Mesendoderm (in vitro differentiated cells): Measurements from ENCODE around the gene CD247.

ENCODE experiments used
- DNase-seq: peaks from one replicate; pipeline ENCODE4 v3.0.0; 2013
- H2AK5ac ChIP-seq: 2 replicates; pipeline ENCODE4 v1.6.1; 2013; ENCODE audit warnings: low read length, inconsistent platforms
- H2BK120ac ChIP-seq: 2 replicates; pipeline ENCODE4 v1.6.1; 2013; ENCODE audit warnings: low read depth, mild to moderate bottlenecking, low read length, moderate library complexity, mixed read lengths
- H2BK15ac ChIP-seq: replicated peaks from 2 replicates; pipeline ENCODE4 v1.6.1; 2013; ENCODE audit warnings: low read depth, mild to moderate bottlenecking, moderate library complexity
- H2BK5ac ChIP-seq: 2 replicates; pipeline ENCODE4 v1.6.1; 2013; ENCODE audit warnings: low read length, inconsistent platforms
- H3K18ac ChIP-seq: 2 replicates; pipeline ENCODE4 v1.6.1; 2013; ENCODE audit warnings: mild to moderate bottlenecking, low read length, mixed read lengths
- H3K23ac ChIP-seq: one replicate; pipeline ENCODE4 v1.6.1; 2013; ENCODE audit warnings: low read length
- H3K27ac ChIP-seq: 2 replicates; pipeline ENCODE4 v1.5.1; 2013; ENCODE audit warnings: low read depth, mild to moderate bottlenecking, inconsistent platforms, low read length, moderate library complexity
- H3K27me3 ChIP-seq: 2 replicates; pipeline ENCODE4 v1.6.1; 2013; ENCODE audit warnings: low read length, control low read depth, mild to moderate bottlenecking, inconsistent platforms; ENCODE audit not compliant: insufficient read depth, poor library complexity
- H3K36me3 ChIP-seq: 2 replicates; pipeline ENCODE4 v1.6.1; 2013; ENCODE audit warnings: low read length, inconsistent platforms; ENCODE audit not compliant: control insufficient read depth, insufficient read depth
- H3K4ac ChIP-seq: one replicate; pipeline ENCODE4 v1.6.1; 2013; ENCODE audit warnings: low read depth, mild to moderate bottlenecking, low read length, moderate library complexity
- H3K4me1 ChIP-seq: 2 replicates; pipeline ENCODE4 v1.6.1; 2013; ENCODE audit warnings: low read depth, low read length, inconsistent platforms; ENCODE audit not compliant: control insufficient read depth
- H3K4me2 ChIP-seq: 2 replicates; pipeline ENCODE4 v1.6.1; 2013; ENCODE audit warnings: low read length
- H3K4me3 ChIP-seq: 2 replicates; pipeline ENCODE4 v1.5.1; 2013; ENCODE audit warnings: mild to moderate bottlenecking, low read length
- H3K56ac ChIP-seq: one replicate; pipeline ENCODE4 v1.6.1; 2013; ENCODE audit warnings: low read length
- H3K79me1 ChIP-seq: 2 replicates; pipeline ENCODE4 v1.6.1; 2013; ENCODE audit warnings: low read length, inconsistent platforms
- H3K79me2 ChIP-seq: 2 replicates; pipeline ENCODE4 v1.6.1; 2013; ENCODE audit warnings: mild to moderate bottlenecking, low read length; ENCODE audit not compliant: control insufficient read depth, insufficient read depth
- H3K9ac ChIP-seq: 2 replicates; pipeline ENCODE4 v1.6.1; 2013; ENCODE audit warnings: low read length, inconsistent platforms
- H4K5ac ChIP-seq: one replicate; pipeline ENCODE4 v1.6.1; 2013; ENCODE audit warnings: low read length
- H4K8ac ChIP-seq: one replicate; pipeline ENCODE4 v1.6.1; 2013; ENCODE audit warnings: low read depth, mild to moderate bottlenecking, control low read depth, low read length, moderate library complexity
- WGBS: extraction: QIAGEN DNeasy Blood & Tissue Kit; methylation state at CpG from one replicate; pipeline ENCODE4 v1.1.7; 2013; ENCODE audit warnings: low lambda C conversion rate, missing lambda C conversion rate; ENCODE audit not compliant: insufficient coverage; ENCODE audit errors: extremely low coverage; 5-methylcytosine and 5-hydroxymethylcytosine counted together

The CD247 gene

DNA sequence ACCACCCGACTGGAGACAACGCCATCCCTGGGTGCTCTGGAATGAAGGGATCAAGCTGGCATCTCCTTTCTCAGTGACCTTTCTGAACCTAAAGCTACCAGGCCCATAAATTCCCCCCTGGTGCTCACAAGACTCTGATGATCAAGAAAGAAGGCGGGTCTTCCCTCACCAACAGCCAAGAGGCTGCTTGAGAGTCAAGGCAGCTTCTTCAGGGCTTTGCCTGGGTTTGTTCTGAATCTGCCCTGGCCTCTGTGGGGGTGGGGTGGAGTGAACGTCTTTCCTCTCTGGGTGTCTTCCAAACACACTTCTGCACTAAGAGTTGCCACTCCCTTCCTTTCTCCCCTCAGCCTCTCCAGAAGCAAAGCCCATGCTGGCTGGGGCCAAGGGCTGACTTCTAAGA is 36.1 kb downstream of the CD247 start:
- Histone ChIP-seq H3K4me1 (no peaks in the 10 kb centered on the region), H3K4me3 (no peak overlapping the region), H3K36me3 (no peaks in the 10 kb centered on the region), H3K9ac (no peak overlapping the region), H4K8ac (no peak overlapping the region), H3K4ac (no peak overlapping the region), H3K18ac (no peak overlapping the region), H4K5ac (no peak overlapping the region), H3K27me3 (no peaks in the 10 kb centered on the region), H3K79me1 (no peaks in the 10 kb centered on the region), H3K79me2 (no peaks in the 10 kb centered on the region), H3K4me2 (no peak overlapping the region), H2AK5ac (no peak overlapping the region), H2BK15ac (no peak overlapping the region), H3K23ac (no peak overlapping the region), H3K56ac (no peak overlapping the region), H2BK5ac (no peak overlapping the region), H3K27ac (no peak overlapping the region), H2BK120ac (no peak overlapping the region)
- no peak for DNase-seq
- no CpG with 5 or more reads among the region's 4 CpGs for WGBS

DNA sequence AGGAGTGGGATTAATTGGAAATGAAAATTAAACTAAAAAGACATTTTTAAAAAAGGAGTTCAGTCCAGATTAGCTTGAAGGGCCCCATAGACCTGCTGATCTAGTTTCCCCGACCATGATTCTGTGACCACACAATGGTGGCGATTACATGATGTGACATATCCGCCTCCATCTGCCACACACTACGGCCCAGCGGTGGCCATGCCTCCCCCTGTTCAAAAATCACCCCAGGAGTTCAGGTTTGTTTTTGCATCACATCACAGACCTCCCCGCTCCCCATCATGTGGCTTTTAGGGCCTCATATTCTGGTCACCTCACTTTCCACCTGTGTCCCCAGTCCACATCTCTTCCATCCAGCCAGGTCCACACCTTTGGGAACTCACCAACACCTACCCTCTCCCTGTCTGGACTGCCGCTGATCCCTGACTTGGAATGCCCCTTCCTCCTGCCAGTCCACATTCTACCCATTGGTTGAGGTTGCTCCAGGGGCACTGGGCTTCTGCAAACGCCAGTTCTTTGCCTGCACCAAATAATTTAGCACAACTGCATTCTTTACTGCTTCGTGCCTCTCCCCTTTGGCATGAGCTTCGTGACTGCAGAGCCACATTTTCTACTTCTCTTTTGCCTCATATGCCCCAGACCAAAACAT is 38.9 kb downstream of the CD247 start:
- Histone ChIP-seq H2BK5ac (no peak overlapping the region), H4K5ac (no peak overlapping the region), H3K4ac (no peak overlapping the region), H2BK15ac (no peak overlapping the region), H3K4me3 (no peak overlapping the region), H4K8ac (no peak overlapping the region), H3K9ac (no peak overlapping the region), H3K18ac (no peak overlapping the region), H3K27me3 (no peaks in the 10 kb centered on the region), H3K56ac (no peak overlapping the region), H3K23ac (no peak overlapping the region), H3K79me2 (no peaks in the 10 kb centered on the region), H3K4me2 (no peak overlapping the region), H3K27ac (no peak overlapping the region), H3K4me1 (no peaks in the 10 kb centered on the region), H3K36me3 (no peaks in the 10 kb centered on the region), H2BK120ac (no peak overlapping the region), H2AK5ac (no peak overlapping the region), H3K79me1 (no peaks in the 10 kb centered on the region)
- no CpG with 5 or more reads among the region's 10 CpGs for WGBS
- no peak for DNase-seq

DNA sequence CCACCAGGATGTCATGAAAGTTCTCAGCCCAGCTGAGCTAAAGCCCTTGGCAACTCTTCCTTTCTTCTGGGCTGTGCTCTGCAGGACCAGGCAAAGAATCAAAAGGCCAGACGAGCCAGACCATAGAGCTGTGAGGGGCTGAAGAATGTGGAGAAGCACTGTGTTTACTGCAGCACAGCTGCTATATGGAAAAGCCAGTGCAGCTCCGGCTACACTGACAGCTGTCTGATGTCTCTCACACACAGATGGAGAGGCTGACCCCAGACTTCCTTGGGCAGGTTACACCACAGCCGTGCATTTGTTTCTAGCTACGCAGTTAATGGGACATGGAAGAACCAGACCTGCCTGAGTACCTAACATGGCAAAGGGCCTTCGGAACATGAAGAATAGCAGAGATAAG is 40.3 kb downstream of the CD247 start:
- H2AK5ac ChIP-seq, result no peak overlapping the region
- no CpG with 5 or more reads among the region's 5 CpGs for WGBS
- no peak overlapping the region for H3K18ac ChIP-seq
- no peak overlapping the region for H3K4me2 ChIP-seq
- H4K8ac ChIP-seq, result no peak overlapping the region
- no peaks in the 10 kb centered on the region for H3K27me3 ChIP-seq
- no peak overlapping the region for H2BK120ac ChIP-seq
- H4K5ac ChIP-seq, result no peak overlapping the region
- no peak for DNase-seq
- H3K4ac ChIP-seq, result no peak overlapping the region
- H3K79me1 ChIP-seq, result no peaks in the 10 kb centered on the region
- no peak overlapping the region for H3K4me3 ChIP-seq
- H3K23ac ChIP-seq, result no peak overlapping the region
- no peaks in the 10 kb centered on the region for H3K36me3 ChIP-seq
- no peak overlapping the region for H2BK5ac ChIP-seq
- H3K4me1 ChIP-seq, result no peaks in the 10 kb centered on the region
- H3K56ac ChIP-seq, result no peak overlapping the region
- H3K79me2 ChIP-seq, result no peaks in the 10 kb centered on the region
- no peak overlapping the region for H3K9ac ChIP-seq
- no peak overlapping the region for H2BK15ac ChIP-seq
- H3K27ac ChIP-seq, result peak overlapping the region; percentile 34

DNA sequence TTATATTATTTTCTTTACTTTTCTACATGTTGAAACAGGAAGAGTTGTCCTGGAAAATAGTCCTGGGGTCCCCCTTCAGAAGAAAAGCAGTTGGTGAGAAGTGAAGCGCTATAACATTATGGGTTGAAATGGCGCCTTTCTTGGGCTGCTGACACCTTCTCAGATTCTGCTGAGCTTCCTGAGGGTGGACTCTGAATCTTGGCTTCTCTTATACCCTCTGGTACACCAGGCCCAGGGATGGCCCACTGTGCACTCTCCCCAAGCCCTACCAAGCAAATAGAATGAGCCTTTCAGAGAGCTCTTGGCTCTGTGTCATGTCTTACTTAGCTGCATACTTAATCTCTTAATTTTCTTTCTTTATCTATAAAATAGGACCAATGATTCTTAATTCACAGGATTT is 42.3 kb downstream of the CD247 start:
- Histone ChIP-seq H3K79me2 (no peaks in the 10 kb centered on the region), H3K4me3 (no peak overlapping the region), H3K36me3 (no peaks in the 10 kb centered on the region), H3K27me3 (no peaks in the 10 kb centered on the region), H2BK120ac (no peak overlapping the region), H3K23ac (no peak overlapping the region), H2AK5ac (no peak overlapping the region), H2BK5ac (no peak overlapping the region), H3K79me1 (no peaks in the 10 kb centered on the region), H3K4me2 (no peak overlapping the region), H3K18ac (no peak overlapping the region), H3K4ac (no peak overlapping the region), H3K56ac (no peak overlapping the region), H3K27ac (no peak overlapping the region), H3K9ac (no peak overlapping the region), H4K5ac (no peak overlapping the region), H4K8ac (no peak overlapping the region), H3K4me1 (no peaks in the 10 kb centered on the region), H2BK15ac (no peak overlapping the region)
- no CpG with 5 or more reads among the region's 2 CpGs for WGBS
- DNase-seq, result no peak

DNA sequence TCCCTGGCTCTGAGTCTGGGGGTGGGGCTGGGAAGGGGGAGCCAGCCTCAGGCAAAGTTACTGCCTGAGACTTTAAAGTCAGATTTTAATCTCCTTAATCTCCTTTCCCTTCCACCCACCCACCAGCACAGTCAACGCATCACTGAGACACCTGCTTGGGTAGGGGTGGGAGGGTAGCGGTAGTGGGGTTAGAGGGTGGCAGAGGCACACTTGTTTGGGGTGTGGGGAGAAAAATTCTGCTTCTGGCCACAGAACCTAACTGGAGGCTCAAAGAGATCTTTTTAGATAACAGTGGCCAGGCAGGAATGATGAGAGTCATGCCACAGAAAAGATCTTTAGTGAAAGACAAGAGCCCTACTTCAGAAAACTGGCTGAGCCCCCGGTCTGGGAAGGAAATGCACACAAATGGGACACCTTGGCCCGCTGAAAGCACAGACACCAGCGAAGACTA is 44.1 kb downstream of the CD247 start:
- Histone ChIP-seq H3K79me2 (no peaks in the 10 kb centered on the region), H3K27me3 (no peaks in the 10 kb centered on the region), H3K4me3 (no peak overlapping the region), H3K4ac (no peak overlapping the region), H2BK15ac (no peak overlapping the region), H3K56ac (no peak overlapping the region), H2AK5ac (no peak overlapping the region), H2BK120ac (no peak overlapping the region), H3K18ac (no peak overlapping the region), H3K4me1 (no peaks in the 10 kb centered on the region), H3K79me1 (no peaks in the 10 kb centered on the region), H3K23ac (no peak overlapping the region), H3K36me3 (no peaks in the 10 kb centered on the region), H3K27ac (no peak overlapping the region), H4K8ac (no peak overlapping the region), H3K4me2 (no peak overlapping the region), H2BK5ac (no peak overlapping the region), H3K9ac (no peak overlapping the region), H4K5ac (no peak overlapping the region)
- no CpG with 5 or more reads among the region's 5 CpGs for WGBS
- DNase-seq, result no peak

DNA sequence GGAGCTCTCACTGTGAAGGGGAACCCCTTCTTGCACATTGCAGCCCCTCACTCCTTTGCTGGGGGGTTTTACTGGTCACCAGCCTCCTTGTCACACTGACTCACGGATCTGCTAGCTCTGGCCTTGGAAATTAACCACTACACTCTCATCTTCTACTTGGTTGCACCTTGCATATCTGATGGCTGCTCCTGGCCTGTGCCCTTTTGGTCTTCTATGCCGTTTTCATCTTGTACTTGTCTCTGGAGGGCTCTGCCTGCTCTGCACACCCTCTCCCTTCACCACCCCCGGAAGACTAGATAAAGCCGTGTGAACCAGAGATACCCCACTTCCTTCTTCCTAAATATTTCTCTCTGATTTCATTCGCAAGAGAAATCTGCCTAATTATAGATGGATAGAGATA is 44.6 kb downstream of the CD247 start:
- H4K5ac ChIP-seq, result no peak overlapping the region
- no peak overlapping the region for H4K8ac ChIP-seq
- no peak overlapping the region for H3K4me2 ChIP-seq
- no peaks in the 10 kb centered on the region for H3K79me2 ChIP-seq
- no peak overlapping the region for H3K4me3 ChIP-seq
- H3K36me3 ChIP-seq, result no peaks in the 10 kb centered on the region
- H3K56ac ChIP-seq, result no peak overlapping the region
- H3K79me1 ChIP-seq, result no peaks in the 10 kb centered on the region
- H3K4me1 ChIP-seq, result no peaks in the 10 kb centered on the region
- H2BK120ac ChIP-seq, result no peak overlapping the region
- WGBS, result no CpG with 5 or more reads among the region's 5 CpGs
- no peak overlapping the region for H3K27ac ChIP-seq
- no peak overlapping the region for H2BK5ac ChIP-seq
- H2AK5ac ChIP-seq, result no peak overlapping the region
- H3K4ac ChIP-seq, result no peak overlapping the region
- no peak overlapping the region for H3K18ac ChIP-seq
- no peak overlapping the region for H2BK15ac ChIP-seq
- no peak for DNase-seq
- H3K23ac ChIP-seq, result no peak overlapping the region
- H3K9ac ChIP-seq, result no peak overlapping the region
- H3K27me3 ChIP-seq, result no peaks in the 10 kb centered on the region
